HL-60 (cell line): ENCODE measurements around the gene FREM2.

Source experiments
- DNase-seq, 2 experiments: peaks; one replicate each; pipeline ENCODE4 v3.0.0-alpha.2; 2010 to 2020; ENCODE audit warnings: low read depth in 1 of 2, low spot score in 1 of 2
- H3K27ac ChIP-seq: fragments of 250-450 bp; sonication (Bioruptor Pico); replicated peaks from 2 replicates; pipeline ENCODE4 v1.5.1; 2020; ENCODE audit warnings: mild to moderate bottlenecking, moderate library complexity
- H3K27me3 ChIP-seq: fragments of 250-450 bp; sonication (Bioruptor Pico); 2 replicates; pipeline ENCODE4 v1.5.1; 2021; ENCODE audit warnings: mild to moderate bottlenecking, moderate library complexity; ENCODE audit not compliant: insufficient read depth, poor library complexity, severe bottlenecking
- H3K4me3 ChIP-seq: replicated peaks from 2 replicates; pipeline ENCODE4 v1.5.1; 2011; ENCODE audit warnings: mild to moderate bottlenecking, control low read depth, low read length; ENCODE audit not compliant: insufficient read depth
- GABPA ChIP-seq: IDR thresholded peaks from 2 replicates; pipeline ENCODE4 v1.6.1; 2012; ENCODE audit warnings: low read depth
- POLR2AphosphoS5 ChIP-seq: IDR thresholded peaks from 2 replicates; pipeline ENCODE4 v1.6.1; 2012; ENCODE audit warnings: low read depth
- SPI1 ChIP-seq: IDR thresholded peaks from 2 replicates; pipeline ENCODE4 v1.6.1; 2012; ENCODE audit warnings: low read depth, mild to moderate bottlenecking, borderline replicate concordance
- TF ChIP-seq, protein P1 (sequence below): IDR thresholded peaks from one replicate; pipeline ENCODE4 v1.5.1; 2011; ENCODE audit warnings: low read length, control low read depth, inconsistent platforms; ENCODE audit not compliant: insufficient read depth
- TF ChIP-seq, protein P2 (sequence below): IDR thresholded peaks from 2 replicates; pipeline ENCODE4 v1.6.1; 2012; ENCODE audit warnings: low read depth; ENCODE audit not compliant: insufficient replicate concordance

FREM2 gene

DNA sequence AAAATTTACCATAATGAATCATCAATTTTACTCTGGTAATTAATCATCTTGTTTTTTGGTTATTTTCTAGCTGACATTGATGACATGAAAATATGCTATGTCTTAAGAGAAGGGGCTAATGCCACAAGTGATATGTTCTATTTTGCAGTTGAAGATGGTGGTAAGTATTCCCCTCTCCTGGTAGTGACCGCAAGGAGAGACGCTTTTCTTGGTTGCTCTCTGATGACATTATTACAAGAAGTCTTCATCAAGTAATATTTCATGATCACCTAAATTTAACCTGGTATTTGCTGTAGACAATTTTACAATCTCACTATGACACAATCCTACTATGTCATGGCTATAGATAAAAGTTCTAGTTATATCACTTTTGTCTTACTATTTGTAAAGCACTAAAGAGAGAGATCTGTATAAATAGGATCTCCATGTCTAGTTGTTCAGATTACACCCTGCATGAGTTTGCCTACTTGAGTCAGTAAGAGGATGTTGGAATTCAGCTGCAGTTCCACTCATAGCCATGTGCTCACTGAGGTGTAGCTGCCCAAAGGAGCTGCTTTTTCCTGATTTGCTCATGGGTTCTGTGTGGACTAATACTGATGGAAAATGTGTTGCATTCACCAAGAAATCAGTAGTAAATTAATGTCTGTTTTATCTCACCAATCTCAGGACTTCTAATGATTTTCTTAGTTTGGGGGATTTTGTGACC, 10.9 kb downstream of the FREM2 start:
- H3K27me3 ChIP-seq: no peaks in the 10 kb centered on the region
- no peak overlapping the region for H3K4me3 ChIP-seq
- DNase-seq: no peak
- no peak for TF ChIP-seq POLR2AphosphoS5
- TF ChIP-seq SPI1: no peak
- TF ChIP-seq, protein P1, sequence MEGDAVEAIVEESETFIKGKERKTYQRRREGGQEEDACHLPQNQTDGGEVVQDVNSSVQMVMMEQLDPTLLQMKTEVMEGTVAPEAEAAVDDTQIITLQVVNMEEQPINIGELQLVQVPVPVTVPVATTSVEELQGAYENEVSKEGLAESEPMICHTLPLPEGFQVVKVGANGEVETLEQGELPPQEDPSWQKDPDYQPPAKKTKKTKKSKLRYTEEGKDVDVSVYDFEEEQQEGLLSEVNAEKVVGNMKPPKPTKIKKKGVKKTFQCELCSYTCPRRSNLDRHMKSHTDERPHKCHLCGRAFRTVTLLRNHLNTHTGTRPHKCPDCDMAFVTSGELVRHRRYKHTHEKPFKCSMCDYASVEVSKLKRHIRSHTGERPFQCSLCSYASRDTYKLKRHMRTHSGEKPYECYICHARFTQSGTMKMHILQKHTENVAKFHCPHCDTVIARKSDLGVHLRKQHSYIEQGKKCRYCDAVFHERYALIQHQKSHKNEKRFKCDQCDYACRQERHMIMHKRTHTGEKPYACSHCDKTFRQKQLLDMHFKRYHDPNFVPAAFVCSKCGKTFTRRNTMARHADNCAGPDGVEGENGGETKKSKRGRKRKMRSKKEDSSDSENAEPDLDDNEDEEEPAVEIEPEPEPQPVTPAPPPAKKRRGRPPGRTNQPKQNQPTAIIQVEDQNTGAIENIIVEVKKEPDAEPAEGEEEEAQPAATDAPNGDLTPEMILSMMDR: no peak
- TF ChIP-seq, protein P2, sequence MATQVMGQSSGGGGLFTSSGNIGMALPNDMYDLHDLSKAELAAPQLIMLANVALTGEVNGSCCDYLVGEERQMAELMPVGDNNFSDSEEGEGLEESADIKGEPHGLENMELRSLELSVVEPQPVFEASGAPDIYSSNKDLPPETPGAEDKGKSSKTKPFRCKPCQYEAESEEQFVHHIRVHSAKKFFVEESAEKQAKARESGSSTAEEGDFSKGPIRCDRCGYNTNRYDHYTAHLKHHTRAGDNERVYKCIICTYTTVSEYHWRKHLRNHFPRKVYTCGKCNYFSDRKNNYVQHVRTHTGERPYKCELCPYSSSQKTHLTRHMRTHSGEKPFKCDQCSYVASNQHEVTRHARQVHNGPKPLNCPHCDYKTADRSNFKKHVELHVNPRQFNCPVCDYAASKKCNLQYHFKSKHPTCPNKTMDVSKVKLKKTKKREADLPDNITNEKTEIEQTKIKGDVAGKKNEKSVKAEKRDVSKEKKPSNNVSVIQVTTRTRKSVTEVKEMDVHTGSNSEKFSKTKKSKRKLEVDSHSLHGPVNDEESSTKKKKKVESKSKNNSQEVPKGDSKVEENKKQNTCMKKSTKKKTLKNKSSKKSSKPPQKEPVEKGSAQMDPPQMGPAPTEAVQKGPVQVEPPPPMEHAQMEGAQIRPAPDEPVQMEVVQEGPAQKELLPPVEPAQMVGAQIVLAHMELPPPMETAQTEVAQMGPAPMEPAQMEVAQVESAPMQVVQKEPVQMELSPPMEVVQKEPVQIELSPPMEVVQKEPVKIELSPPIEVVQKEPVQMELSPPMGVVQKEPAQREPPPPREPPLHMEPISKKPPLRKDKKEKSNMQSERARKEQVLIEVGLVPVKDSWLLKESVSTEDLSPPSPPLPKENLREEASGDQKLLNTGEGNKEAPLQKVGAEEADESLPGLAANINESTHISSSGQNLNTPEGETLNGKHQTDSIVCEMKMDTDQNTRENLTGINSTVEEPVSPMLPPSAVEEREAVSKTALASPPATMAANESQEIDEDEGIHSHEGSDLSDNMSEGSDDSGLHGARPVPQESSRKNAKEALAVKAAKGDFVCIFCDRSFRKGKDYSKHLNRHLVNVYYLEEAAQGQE: no peak
- no peak for TF ChIP-seq GABPA
- H3K27ac ChIP-seq: no peak overlapping the region

DNA sequence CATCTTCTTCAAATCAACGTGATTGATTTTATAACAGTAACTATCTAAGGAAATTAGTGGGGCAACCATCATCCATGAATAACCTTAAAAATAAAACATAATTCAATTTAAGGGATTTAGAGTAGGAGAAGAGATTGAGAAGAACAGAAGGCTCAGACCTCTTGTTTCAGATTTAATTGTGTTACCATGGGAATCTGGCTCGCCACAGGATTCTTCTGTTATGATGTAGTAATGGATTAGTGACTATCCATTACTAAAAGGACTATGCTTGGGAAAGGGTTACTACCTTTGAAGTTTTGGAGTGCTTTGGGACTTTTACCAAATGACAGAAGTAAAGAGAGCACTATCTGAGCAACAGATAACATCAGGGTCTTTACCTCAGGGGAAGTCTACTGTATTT, 13.2 kb downstream of the FREM2 start:
- no peaks in the 10 kb centered on the region for H3K27me3 ChIP-seq
- H3K4me3 ChIP-seq: no peak overlapping the region
- TF ChIP-seq, protein P1: no peak
- TF ChIP-seq, protein P2: no peak
- TF ChIP-seq SPI1 (no peak), POLR2AphosphoS5 (no peak), GABPA (no peak)
- H3K27ac ChIP-seq: no peak overlapping the region
- DNase-seq: no peak

DNA sequence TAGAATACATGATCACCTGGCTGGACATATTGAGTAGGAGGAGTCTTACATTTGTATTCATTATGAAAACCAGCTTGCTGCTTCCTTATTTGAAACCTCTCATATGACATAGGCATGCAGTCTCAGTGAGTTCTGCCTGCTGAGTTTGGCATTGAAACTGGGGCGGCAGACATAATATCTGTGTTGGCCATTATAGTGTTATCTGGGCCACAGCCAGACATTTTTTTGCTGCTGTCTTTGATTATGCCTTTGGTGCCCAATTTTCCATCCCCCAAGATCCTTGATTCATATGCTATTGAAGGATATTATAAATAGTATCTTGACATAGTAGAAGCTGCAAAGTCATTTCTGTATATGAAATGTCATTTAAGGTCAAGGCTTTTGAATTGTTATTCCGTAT, 15.8 kb downstream of the FREM2 start:
- DNase-seq: no peak
- TF ChIP-seq GABPA (no peak), POLR2AphosphoS5 (no peak), SPI1 (no peak)
- TF ChIP-seq, protein P2: no peak
- TF ChIP-seq, protein P1: no peak
- no peak overlapping the region for H3K27ac ChIP-seq
- H3K4me3 ChIP-seq: no peak overlapping the region
- H3K27me3 ChIP-seq: no peaks in the 10 kb centered on the region
